Neural crest cell (in vitro differentiated cells): ENCODE data around the gene CPVL. TPM values are rescaled to one million over a fixed set of nuclear protein-coding genes. Genes with fewer than 3 reads are reported as not detected.

Source experiments
- DNase-seq: peaks from one replicate; pipeline ENCODE4 v3.0.0; 2021; ENCODE audit warnings: low read depth, mixed read lengths, low spot score
- H3K27ac Mint-ChIP-seq: one replicate; pipeline ENCODE4 v1.8.0; 2021; ENCODE audit warnings: mild to moderate bottlenecking, mixed read lengths; ENCODE audit not compliant: unreplicated experiment
- H3K27me3 Mint-ChIP-seq: 2 replicates; pipeline ENCODE4 v1.8.0; 2021; ENCODE audit warnings: low read depth, mild to moderate bottlenecking, mixed read lengths
- H3K36me3 Mint-ChIP-seq: 2 replicates; pipeline ENCODE4 v1.8.0; 2021; ENCODE audit warnings: low read depth, mild to moderate bottlenecking, mixed read lengths
- H3K4me1 Mint-ChIP-seq: 2 replicates; pipeline ENCODE4 v1.8.0; 2021; ENCODE audit warnings: mixed read lengths
- H3K4me3 Mint-ChIP-seq: one replicate; pipeline ENCODE4 v1.8.0; 2021; ENCODE audit warnings: mild to moderate bottlenecking, mixed read lengths
- H3K9me3 Mint-ChIP-seq: 2 replicates; pipeline ENCODE4 v1.8.0; 2021; ENCODE audit warnings: mixed read lengths
- CTCF ChIP-seq: fragments of 200-600 bp; sonication (generic); conservative IDR thresholded peaks from 2 replicates; pipeline ENCODE4 v1.5.0; 2021; ENCODE audit warnings: antibody characterized with exemption, mild to moderate bottlenecking
- long read RNA-seq: library from polyadenylated mRNA; unstranded; transcript quantifications from one replicate; pipeline ENCODE4 v2.0.0, GENCODE V29; 2020
- total RNA-seq: library from RNA; stranded (reverse); gene quantifications from 2 replicates; pipeline ENCODE4 v1.2.1, GENCODE V29; 2021

CPVL gene
- 31.3 and 32.9 TPM in 2 replicates for total RNA-seq
- long read RNA-seq, transcript CPVL-201 (13 exons, 2,091 nt) = major isoform, 122 of 195 reads
- long read RNA-seq, transcript CPVL-202 (13 exons, 1,739 nt) = minor isoform, 18 of 195 reads
- long read RNA-seq, partial matches to known transcripts = 34 of 195 reads
- long read RNA-seq, other reads (novel, unspliced or antisense) = 21 of 195 reads

- peaks cover 2% of the 10 kb centered on the region for H3K36me3 Mint-ChIP-seq
- DNase-seq = peak; percentile 46
- peaks cover 28% of the 10 kb centered on the region for H3K27me3 Mint-ChIP-seq
- H3K4me3 Mint-ChIP-seq = peak within 1 kb of the TSS; percentile 94
- peak within 1 kb of the TSS; percentile 76 for H3K27ac Mint-ChIP-seq
- TF ChIP-seq CTCF = no peak
- peaks cover 33% of the 10 kb centered on the region for H3K4me1 Mint-ChIP-seq
- H3K9me3 Mint-ChIP-seq = peaks cover 2% of the 10 kb centered on the region
Measured at GRCh38 chr7:29146057-29146706, at the start of gene CPVL. Gene CPVL (minus strand): TSS chr7:29146537. CDS start chr7:29121061, 25,476 bp downstream.

GRCh38 chr7:29194594-29195427 is 48.5 kb upstream of the CPVL start, which contains the start of gene CHN2:
Gene CHN2 (plus strand): TSS chr7:29194775.
- TF ChIP-seq CTCF = no peak
- Mint-ChIP-seq H3K36me3 (no peaks in the 10 kb centered on the region), H3K27ac (peak within 1 kb of the TSS; percentile 83)

GRCh38 chr7:29194206-29194593 is 47.9 kb upstream of the CPVL start:
- Mint-ChIP-seq H3K4me3 (peak overlapping the region; percentile 88), H3K27ac (no peak overlapping the region), H3K4me1 (peaks cover 10% of the 10 kb centered on the region), H3K9me3 (no peaks in the 10 kb centered on the region), H3K27me3 (peaks cover 65% of the 10 kb centered on the region), H3K36me3 (no peaks in the 10 kb centered on the region)
- no peak for TF ChIP-seq CTCF
- peak; percentile 26 for DNase-seq

More at GRCh38 chr7:29194594-29195427, 48.5 kb upstream of the CPVL start, which contains the start of gene CHN2:
- Mint-ChIP-seq H3K27me3 (peaks cover 64% of the 10 kb centered on the region), H3K4me1 (peaks cover 10% of the 10 kb centered on the region), H3K4me3 (peak within 1 kb of the TSS; percentile 88), H3K9me3 (no peaks in the 10 kb centered on the region)
- DNase-seq = peak; percentile 53

- no peak for DNase-seq
- no peaks in the 10 kb centered on the region for H3K36me3 Mint-ChIP-seq
- H3K4me1 Mint-ChIP-seq = peaks cover 10% of the 10 kb centered on the region
- H3K4me3 Mint-ChIP-seq = peak overlapping the region; percentile 88
- peaks cover 65% of the 10 kb centered on the region for H3K27me3 Mint-ChIP-seq
- TF ChIP-seq CTCF = no peak
- H3K27ac Mint-ChIP-seq = peak overlapping the region; percentile 83
- H3K9me3 Mint-ChIP-seq = no peaks in the 10 kb centered on the region
Measured at GRCh38 chr7:29193316-29194205, 47.2 kb upstream of the CPVL start.

GRCh38 chr7:29192811-29193210 is 46.5 kb upstream of the CPVL start:
- no peak for DNase-seq
- Mint-ChIP-seq H3K27ac (no peak overlapping the region), H3K4me3 (peak overlapping the region; percentile 88), H3K4me1 (peaks cover 10% of the 10 kb centered on the region), H3K9me3 (no peaks in the 10 kb centered on the region), H3K36me3 (no peaks in the 10 kb centered on the region), H3K27me3 (peaks cover 65% of the 10 kb centered on the region)
- no peak for TF ChIP-seq CTCF
